K562 (cell line): Measurements from ENCODE around the gene PPP4C. TPM values are rescaled to one million over a fixed set of nuclear protein-coding genes. Genes with fewer than 3 reads are reported as not detected.

ENCODE experiments used
- ATAC-seq: fragments of 200-7000 bp; cut with Tn5 transposase; 3 replicates; pipeline ENCODE4 v1.9.1; 2020; ENCODE audit warnings: moderate library complexity
- BruUV-seq: library from RNA; stranded (reverse); fragments of 400-500 nt; replicated peaks from 2 replicates; lab custom pipeline; 2021; lab: Mats Ljungman, UMichigan
- CTCF ChIA-PET: fragments of 300-600 bp; formaldehyde crosslinking; extraction: SDS; loops from one replicate; lab custom pipeline; 2021; ENCODE audit warnings: low intra/inter-chr PET ratio; lab: Yijun Ruan, JAX
- POLR2A ChIA-PET: fragments of 300-600, 350-650 bp; sonication (Branson Sonifier 250); formaldehyde crosslinking; extraction: SDS; loops from one replicate; lab custom pipeline; 2021; ENCODE audit warnings: antibody characterized with exemption, inconsistent platforms; lab: Yijun Ruan, JAX
- DNase-seq, 4 experiments: peaks; one replicate each; pipeline versions ENCODE4 v3.0.0 to v3.0.0-alpha.2; 2011 to 2018; ENCODE audit warnings: low spot score in 3 of 4, mixed read lengths in 3 of 4; ENCODE audit errors: extremely low read depth in 1 of 4
- FAIRE-seq: peaks from 2 replicates; lab custom pipeline; 2011; peaks lifted over from hg19 to GRCh38; lab: Jason Lieb, UNC
- H2AFZ ChIP-seq: 2 replicates; pipeline ENCODE4 v1.6.0; 2011; ENCODE audit warnings: low read depth, low read length, control low read depth, inconsistent platforms
- H3K27ac ChIP-seq: fragments of 200-600 bp; 3 replicates; pipeline ENCODE4 v1.8.0; 2011; ENCODE audit warnings: low read depth, mild to moderate bottlenecking, control low read depth, inconsistent platforms, low read length, moderate library complexity, mixed read lengths; ENCODE audit errors: extremely low read depth
- H3K27me3 ChIP-seq, 2 experiments: fragments of 300-600 bp in 1 of 2; 2 replicates in 1 of 2; 3 replicates in 1 of 2; pipeline versions ENCODE4 v1.6.0 to v1.8.0; 2011; ENCODE audit warnings: inconsistent platforms in 2 of 2, low read length in 2 of 2, mild to moderate bottlenecking in 1 of 2, mixed read lengths in 1 of 2, moderate library complexity in 1 of 2; ENCODE audit not compliant: control insufficient read depth in 2 of 2, insufficient read depth in 2 of 2
- H3K36me3 ChIP-seq: fragments of 300-600 bp; 3 replicates; pipeline ENCODE4 v1.8.0; 2011; ENCODE audit warnings: mild to moderate bottlenecking, low read length, inconsistent platforms; ENCODE audit not compliant: control insufficient read depth, insufficient read depth
- H3K4me1 ChIP-seq, 2 experiments: fragments of 200-600 bp in 1 of 2; replicated peaks in 1 of 2; 2 replicates in 1 of 2; 3 replicates in 1 of 2; pipeline versions ENCODE4 v1.5.1 to v1.8.0; 2011; ENCODE audit warnings: inconsistent platforms in 2 of 2, low read length in 2 of 2, mild to moderate bottlenecking in 1 of 2, mixed read lengths in 1 of 2, moderate library complexity in 1 of 2; ENCODE audit not compliant: control insufficient read depth in 2 of 2, insufficient read depth in 2 of 2
- H3K4me2 ChIP-seq: 2 replicates; pipeline ENCODE4 v1.6.1; 2011; ENCODE audit warnings: low read length, control low read depth, inconsistent platforms, mixed read lengths; ENCODE audit not compliant: insufficient read depth
- H3K4me3 ChIP-seq: fragments of 200-600 bp; sonication (generic), shearing (Covaris generic); 2 replicates; pipeline ENCODE4 v1.5.1; 2016; ENCODE audit warnings: control low read depth, inconsistent platforms
- H3K79me2 ChIP-seq: fragments of 200-600 bp; 3 replicates; pipeline ENCODE4 v1.8.0; 2011; ENCODE audit warnings: low read length, inconsistent platforms; ENCODE audit not compliant: control insufficient read depth, insufficient read depth
- H3K9ac ChIP-seq, 2 experiments: 2 replicates each; pipeline versions ENCODE4 v1.6.0 to v1.6.1; 2011; ENCODE audit warnings: low read depth in 2 of 2, low read length in 2 of 2, control low read depth in 1 of 2, inconsistent platforms in 1 of 2, mild to moderate bottlenecking in 1 of 2, mixed read lengths in 1 of 2; ENCODE audit not compliant: insufficient read depth in 1 of 2
- H3K9me1 ChIP-seq: one replicate; pipeline ENCODE4 v1.6.0; 2011; ENCODE audit warnings: inconsistent platforms, mild to moderate bottlenecking, low read length, moderate library complexity; ENCODE audit not compliant: control insufficient read depth, insufficient read depth
- H3K9me3 ChIP-seq: replicated peaks from 2 replicates; pipeline ENCODE4 v1.5.1; 2011; ENCODE audit warnings: low read depth, low read length, inconsistent platforms; ENCODE audit not compliant: control insufficient read depth, insufficient read depth
- H4K20me1 ChIP-seq: replicated peaks from 2 replicates; pipeline ENCODE4 v1.6.1; 2011; ENCODE audit warnings: low read length, inconsistent platforms, mixed read lengths; ENCODE audit not compliant: control insufficient read depth, insufficient read depth
- DPF2 ChIP-seq: fragments of 450-650 bp; IDR thresholded peaks from 2 replicates; pipeline ENCODE4 v1.6.1; 2016
- MYC ChIP-seq, 2 experiments: fragments of 250-450 bp in 1 of 2; sonication (Bioruptor Pico) in 1 of 2; IDR thresholded peaks; 2 replicates each; pipeline versions ENCODE4 v1.5.1 to v1.6.1; 2012 to 2021; ENCODE audit warnings: low read depth in 2 of 2, borderline replicate concordance in 1 of 2, improper control_type of control experiment in 1 of 2, low read length in 1 of 2, mild to moderate bottlenecking in 1 of 2, moderate library complexity in 1 of 2
- TFAM ChIP-seq: fragments of 250-450 bp; sonication (Bioruptor Pico); conservative IDR thresholded peaks from 2 replicates; pipeline ENCODE4 v1.5.0; 2021; ENCODE audit warnings: mild to moderate bottlenecking, moderate library complexity
- ZFX ChIP-seq: sonication (generic); formaldehyde crosslinking; IDR thresholded peaks from 2 replicates; pipeline ENCODE4 v1.8.0; 2022; ENCODE audit warnings: mild to moderate bottlenecking, missing genetic modification reagents, moderate library complexity
- WGBS: fragments of 100-300 bp; shearing (Covaris generic); methylation state at CpG from one replicate; pipeline ENCODE4 v1.1.6; 2016; ENCODE audit warnings: low coverage, mixed read lengths; ENCODE audit not compliant: insufficient coverage; ENCODE audit errors: missing lambda C conversion rate; 5-methylcytosine and 5-hydroxymethylcytosine counted together
- in situ Hi-C: fragments of 300-500 bp; cut with MboI; formaldehyde crosslinking; loops from 4 replicates; pipeline ENCODE4 v1.15.0; 2018; ENCODE audit warnings: inconsistent platforms, mixed read lengths
- intact Hi-C: fragments of 100-400 bp; cut with micrococcal nuclease; formaldehyde crosslinking; loops from 2 replicates; pipeline ENCODE4 v1.14.2; 2022
- polyA plus RNA-seq, 8 experiments: library from polyadenylated mRNA; depleted of rRNA in 4 of 8; stranded (reverse) in 5 of 8; unstranded in 3 of 8; fragments of >200 nt; fragmentation: Nextera tagmentation in 2 of 8; fragmentation: Illumina TruSeq in 1 of 8; extraction: Ambion mirVana in 2 of 8; extraction: Trizol in 1 of 8; gene quantifications; 2 replicates each; pipeline versions ENCODE4 v1.2.1 to v1.2.3, GENCODE V29; 2011 to 2014; ENCODE audit warnings: inconsistent platforms in 1 of 8, missing spikeins in 1 of 8
- total RNA-seq, 7 experiments: library from RNA; depleted of rRNA in 6 of 7; stranded (reverse); fragments of >200 nt in 6 of 7; fragmentation: Illumina TruSeq in 2 of 7; extraction: Trizol in 2 of 7; gene quantifications; 2 replicates each; pipeline versions ENCODE4 v1.2.1 to v1.2.3, GENCODE V29; 2011 to 2021; ENCODE audit warnings: low replicate concordance in 1 of 7

The PPP4C gene
- total and polyA plus RNA-seq, 9 of the 15 experiments (the other 6 are each of a cell fraction or from before 2014, with no cell fraction given), result 3.5 to 183 (median 131) TPM

DNA sequence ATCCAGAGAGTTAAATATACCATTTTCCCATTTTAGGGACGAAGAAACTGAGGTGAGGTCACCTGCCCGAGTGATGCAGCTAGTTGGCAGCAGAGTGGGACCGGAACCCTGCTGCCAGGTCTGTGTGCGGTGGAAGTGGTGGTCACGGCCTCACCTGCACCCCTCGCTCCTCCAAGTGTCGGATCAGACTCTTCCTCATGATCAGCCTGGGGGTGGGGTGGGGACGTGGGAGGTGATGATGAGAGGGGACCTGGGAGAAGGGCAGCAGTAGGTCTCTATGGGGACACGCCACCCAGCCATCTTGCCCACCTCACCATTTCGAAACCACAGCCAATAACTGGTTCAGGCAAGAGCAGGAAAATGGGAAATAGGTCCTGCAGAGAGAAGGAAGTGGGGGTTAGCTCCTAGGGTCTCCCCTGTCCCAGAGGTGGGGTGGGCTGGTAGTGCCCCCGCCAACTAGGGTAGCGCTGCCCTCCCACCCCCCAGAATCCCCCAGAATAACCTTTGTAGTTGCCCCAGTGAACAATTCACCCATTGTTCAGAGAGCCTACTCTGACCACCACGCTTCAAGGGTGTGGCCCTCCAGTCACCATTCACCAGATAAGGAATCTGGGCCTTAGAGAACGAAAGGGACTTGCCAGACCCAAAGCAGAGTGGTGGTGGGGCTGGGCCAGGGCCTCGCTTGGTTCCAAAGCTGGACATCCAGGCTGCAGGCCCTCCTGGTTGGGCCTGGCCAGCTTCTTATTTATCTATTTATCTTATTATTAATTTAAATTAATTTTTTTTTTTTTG, 32.5 kb downstream of the PPP4C start:
- TF ChIP-seq DPF2 (0 out of 2 replicates have a peak, but pooled peaks have one; percentile 34), ZFX (peak; percentile 50), TFAM (CRISPR knock-in tag) (no peak), MYC (IDR thresholded peaks at IDR 0.05; ENCODE audit: low read depth, low read length) (peak; percentile 42; the same call in 1 of the 2 replicates), MYC (CRISPR knock-in tag; IDR thresholded peaks at IDR 0.05; ENCODE audit: borderline replicate concordance, low read depth) (no peak)
- no TSS peak for BruUV-seq
- DNase-seq, result peak in 2 of 4 experiments; percentile 53 to 57
- Histone ChIP-seq H3K4me2 (no peak overlapping the region; the same call in 1 of the 2 replicates), H3K9me3 (no peaks in the 10 kb centered on the region), H4K20me1 (no peaks in the 10 kb centered on the region), H3K27ac (peak overlapping the region; percentile 62; the same call in 2 of the 3 replicates), H3K36me3 (peaks cover 6% of the 10 kb centered on the region; the same call in 2 of the 3 replicates), H3K9ac (peak overlapping the region; percentile 38 to 79; a peak in 3 of 4 replicates), H3K27me3 (no peaks in the 10 kb centered on the region), H3K9me1 (peaks cover 6% of the 10 kb centered on the region), H3K4me3 (no peak overlapping the region), H3K79me2 (no peaks in the 10 kb centered on the region), H2AFZ (peak overlapping the region; percentile 86), H3K4me1 (peaks cover 12 to 23% of the 10 kb centered on the region in 2 experiments; a peak in 4 of 5 replicates)
- intact Hi-C loops, result no loop called here
- in situ Hi-C loops, result no loop called here
- peak; percentile 64 for ATAC-seq
- WGBS, result 65% methylated on average over 13 of the region's 15 CpGs
- CTCF ChIA-PET, result no interaction called here
- POLR2A ChIA-PET, result interaction anchor here (0.7 kb wide), 1 partner anchor 301 kb away, joined by 3 read pairs; no protein-coding TSS in a partner anchor
- FAIRE-seq, result peak; percentile 72
